GM18867 (cell line): ENCODE results near the gene SEMA4D.

Experiments
- ATAC-seq: cut with Tn5 transposase; IDR thresholded peaks from one replicate; pipeline ENCODE4 v1.9.1; 2021; ENCODE audit warnings: mild to moderate bottlenecking, moderate library complexity; ENCODE audit not compliant: unreplicated experiment

SEMA4D gene

GRCh38 chr9:89502671-89503070, 4.8 kb upstream of the SEMA4D start:
- no peak for ATAC-seq

GRCh38 chr9:89502038-89502601, 4.2 kb upstream of the SEMA4D start:
- ATAC-seq, result no peak

GRCh38 chr9:89501311-89501898, 3.5 kb upstream of the SEMA4D start:
- ATAC-seq, result no peak

GRCh38 chr9:89500008-89500407, 2.1 kb upstream of the SEMA4D start:
- no peak for ATAC-seq

GRCh38 chr9:89498852-89499480, 1.1 kb upstream of the SEMA4D start:
- ATAC-seq, result peak; percentile 37

- ATAC-seq, result peak; percentile 49
Measured at GRCh38 chr9:89497257-89497963, 503 bp downstream of the SEMA4D start.

GRCh38 chr9:89496645-89497256, 1.2 kb downstream of the SEMA4D start:
- no peak for ATAC-seq

GRCh38 chr9:89495824-89496560, 1.9 kb downstream of the SEMA4D start:
- no peak for ATAC-seq

GRCh38 chr9:89494199-89494598, 3.7 kb downstream of the SEMA4D start:
- ATAC-seq, result no peak

- no peak for ATAC-seq
Measured at GRCh38 chr9:89493671-89494070, 4.2 kb downstream of the SEMA4D start.

GRCh38 chr9:89493181-89493580, 4.7 kb downstream of the SEMA4D start:
- ATAC-seq, result no peak

- no peak for ATAC-seq
Measured at GRCh38 chr9:89492586-89492985, 5.3 kb downstream of the SEMA4D start.

GRCh38 chr9:89491694-89492093, 6.2 kb downstream of the SEMA4D start:
- no peak for ATAC-seq

- no peak for ATAC-seq
Measured at GRCh38 chr9:89489548-89490530, 8.1 kb downstream of the SEMA4D start.

GRCh38 chr9:89488936-89489335, 9.0 kb downstream of the SEMA4D start:
- no peak for ATAC-seq

- no peak for ATAC-seq
Measured at GRCh38 chr9:89488131-89488530, 9.8 kb downstream of the SEMA4D start.

GRCh38 chr9:89486681-89487080, 11.2 kb downstream of the SEMA4D start:
- ATAC-seq, result no peak

GRCh38 chr9:89484475-89485404, 13.2 kb downstream of the SEMA4D start:
- ATAC-seq, result peak; percentile 37
